ENCODE measurements around the gene QDPR. TPM values are rescaled to one million over a fixed set of nuclear protein-coding genes. Genes with fewer than 3 reads are reported as not detected.

Gene QDPR
- total and polyA plus RNA-seq, 8 donors: 0.45 to 90.4 (median 19.9) TPM

DNA sequence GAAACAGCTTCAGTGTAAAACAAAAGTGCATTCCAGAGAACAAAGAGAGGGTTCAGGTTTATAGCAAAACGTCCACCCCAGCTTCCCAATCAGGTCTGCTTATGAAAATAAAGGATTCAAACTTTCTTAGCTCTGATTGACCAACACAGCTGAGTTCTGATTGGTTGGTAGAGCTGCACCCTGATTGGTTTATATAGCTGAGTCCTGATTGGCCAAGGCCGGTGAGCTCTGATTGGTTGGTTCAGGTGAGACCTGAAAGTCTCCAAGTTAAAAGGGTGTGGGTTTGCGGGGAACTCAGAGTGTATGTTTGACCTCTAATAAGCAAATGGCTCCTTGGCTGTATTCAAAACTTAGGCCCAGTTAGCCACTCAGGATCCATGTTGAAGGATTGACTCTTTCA, 24.0 kb upstream of the QDPR start:
- Histone ChIP-seq H3K4me1 (no peaks in the 10 kb centered on the region), H3K27me3 (no peaks in the 10 kb centered on the region), H3K4me3 (no peak overlapping the region), H3K27ac (no peak overlapping the region), H3K9me3 (no peaks in the 10 kb centered on the region), H3K36me3 (no peaks in the 10 kb centered on the region)
- intact Hi-C loops (cut with DNase I; ENCODE audit: low total_unique reads): no loop called here
- TF ChIP-seq, protein P1, sequence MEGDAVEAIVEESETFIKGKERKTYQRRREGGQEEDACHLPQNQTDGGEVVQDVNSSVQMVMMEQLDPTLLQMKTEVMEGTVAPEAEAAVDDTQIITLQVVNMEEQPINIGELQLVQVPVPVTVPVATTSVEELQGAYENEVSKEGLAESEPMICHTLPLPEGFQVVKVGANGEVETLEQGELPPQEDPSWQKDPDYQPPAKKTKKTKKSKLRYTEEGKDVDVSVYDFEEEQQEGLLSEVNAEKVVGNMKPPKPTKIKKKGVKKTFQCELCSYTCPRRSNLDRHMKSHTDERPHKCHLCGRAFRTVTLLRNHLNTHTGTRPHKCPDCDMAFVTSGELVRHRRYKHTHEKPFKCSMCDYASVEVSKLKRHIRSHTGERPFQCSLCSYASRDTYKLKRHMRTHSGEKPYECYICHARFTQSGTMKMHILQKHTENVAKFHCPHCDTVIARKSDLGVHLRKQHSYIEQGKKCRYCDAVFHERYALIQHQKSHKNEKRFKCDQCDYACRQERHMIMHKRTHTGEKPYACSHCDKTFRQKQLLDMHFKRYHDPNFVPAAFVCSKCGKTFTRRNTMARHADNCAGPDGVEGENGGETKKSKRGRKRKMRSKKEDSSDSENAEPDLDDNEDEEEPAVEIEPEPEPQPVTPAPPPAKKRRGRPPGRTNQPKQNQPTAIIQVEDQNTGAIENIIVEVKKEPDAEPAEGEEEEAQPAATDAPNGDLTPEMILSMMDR (IDR thresholded peaks at IDR 0.05): no peak
- no peak for TF ChIP-seq POLR2A (IDR thresholded peaks at IDR 0.05)
- TF ChIP-seq POLR2AphosphoS5 (IDR thresholded peaks at IDR 0.05): no peak
- no peak for TF ChIP-seq EP300 (IDR thresholded peaks at IDR 0.05)
- 76 to 82% (median 78%) methylated on average over 3 of the region's 3 CpGs for WGBS, 5 donors
- no peak for DNase-seq

DNA sequence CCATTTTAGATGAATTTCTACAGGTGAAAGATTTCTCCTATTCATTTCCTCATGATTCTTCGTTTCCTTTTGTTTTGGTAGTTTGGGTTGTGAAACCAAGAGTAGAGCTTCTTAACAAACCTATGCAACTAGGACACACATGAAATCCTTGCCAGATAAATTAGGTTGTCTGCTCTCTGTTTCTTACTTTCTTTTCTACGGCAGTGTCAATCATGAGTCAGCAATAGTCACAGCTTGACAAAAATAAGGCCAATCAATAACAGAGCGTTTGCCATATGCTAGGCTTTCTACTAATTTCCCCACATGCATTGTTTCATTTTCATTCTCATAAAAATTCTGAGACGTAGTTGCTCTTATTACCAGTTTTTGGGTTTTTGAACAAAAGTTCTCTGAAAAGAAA, 23.4 kb upstream of the QDPR start:
- WGBS, 5 donors: 71 to 86% (median 81%) methylated on average over 4 of the region's 4 CpGs
- Histone ChIP-seq H3K4me1 (no peaks in the 10 kb centered on the region), H3K9me3 (no peaks in the 10 kb centered on the region), H3K27me3 (no peaks in the 10 kb centered on the region), H3K36me3 (no peaks in the 10 kb centered on the region), H3K27ac (no peak overlapping the region), H3K4me3 (no peak overlapping the region)
- TF ChIP-seq POLR2A (IDR thresholded peaks at IDR 0.05) (no peak), EP300 (IDR thresholded peaks at IDR 0.05) (no peak), POLR2AphosphoS5 (IDR thresholded peaks at IDR 0.05) (no peak)
- TF ChIP-seq, protein P1 (IDR thresholded peaks at IDR 0.05): no peak
- no peak for DNase-seq
- intact Hi-C loops (cut with DNase I; ENCODE audit: low total_unique reads): no loop called here

DNA sequence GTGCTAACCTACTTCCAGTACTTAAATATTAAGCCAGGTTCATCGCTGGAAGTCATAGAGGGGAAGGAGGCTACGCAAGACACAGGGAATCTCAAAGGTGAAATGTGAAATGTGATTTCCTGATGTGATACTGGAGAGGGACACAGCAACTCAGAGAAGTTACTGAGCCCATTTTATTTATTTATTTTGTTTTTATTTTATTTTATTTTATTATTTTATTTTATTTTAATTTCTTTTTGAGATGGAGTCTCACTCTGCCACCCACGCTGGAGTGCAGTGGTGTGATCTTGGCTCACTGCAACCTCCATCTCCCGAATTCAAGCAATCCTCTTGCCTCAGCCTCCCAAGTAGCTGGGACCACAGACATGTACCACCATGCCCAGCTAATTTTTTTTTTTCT, 22.8 kb upstream of the QDPR start:
- WGBS, 5 donors: 90 to 96% (median 95%) methylated on average over 4 of the region's 4 CpGs
- no peak for DNase-seq
- intact Hi-C loops (cut with DNase I; ENCODE audit: low total_unique reads): no loop called here
- Histone ChIP-seq H3K27me3 (no peaks in the 10 kb centered on the region), H3K36me3 (no peaks in the 10 kb centered on the region), H3K27ac (no peak overlapping the region), H3K4me1 (no peaks in the 10 kb centered on the region), H3K4me3 (no peak overlapping the region), H3K9me3 (no peaks in the 10 kb centered on the region)
- TF ChIP-seq, protein P1 (IDR thresholded peaks at IDR 0.05): no peak
- TF ChIP-seq POLR2AphosphoS5 (IDR thresholded peaks at IDR 0.05) (no peak), EP300 (IDR thresholded peaks at IDR 0.05) (no peak), POLR2A (IDR thresholded peaks at IDR 0.05) (no peak)

DNA sequence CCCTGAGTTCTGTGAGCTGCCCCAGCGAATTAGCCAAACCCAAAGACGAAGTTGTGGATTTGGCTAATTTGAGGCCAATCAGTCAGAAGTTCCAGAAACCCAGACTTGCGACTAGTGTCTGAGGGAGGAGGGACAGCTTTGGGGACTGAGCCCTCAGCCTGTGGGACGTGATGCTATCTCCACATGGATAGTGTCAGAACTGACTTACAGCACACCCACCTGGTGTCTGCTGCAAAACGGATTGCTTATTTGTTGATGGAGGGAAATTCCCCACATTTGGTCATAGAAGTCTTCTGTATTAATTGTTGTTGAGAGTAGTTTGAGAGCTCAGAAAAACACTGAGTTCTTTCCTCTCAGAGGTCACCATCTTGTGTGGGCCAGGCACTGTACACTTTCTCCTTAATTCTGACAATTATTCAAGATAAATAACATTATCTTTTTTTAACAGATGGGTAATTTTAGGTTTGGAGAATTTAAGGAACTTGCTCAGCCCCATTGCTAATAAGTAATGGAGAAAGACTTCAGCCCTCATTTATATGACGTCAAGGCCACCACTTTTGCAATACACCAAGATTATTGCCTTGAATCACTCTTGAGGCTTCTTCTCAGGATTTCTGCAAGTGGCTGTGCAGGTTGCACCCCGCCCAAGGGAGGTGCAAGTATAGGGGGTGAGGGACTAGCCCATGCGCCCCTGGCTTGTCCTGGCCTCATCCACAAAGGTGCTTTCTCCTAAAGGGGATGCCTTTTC, 19.8 kb upstream of the QDPR start:
- Histone ChIP-seq H3K4me3 (no peak overlapping the region), H3K36me3 (no peaks in the 10 kb centered on the region), H3K27ac (no peak overlapping the region), H3K27me3 (peaks cover 0 to 12% (median 0%) of the 10 kb centered on the region in 3 donors), H3K9me3 (no peaks in the 10 kb centered on the region), H3K4me1 (no peaks in the 10 kb centered on the region)
- 56 to 78% (median 69%) methylated on average over 7 to 8 of the region's 8 CpGs for WGBS, 5 donors
- TF ChIP-seq, protein P1 (IDR thresholded peaks at IDR 0.05): no peak
- TF ChIP-seq POLR2A (IDR thresholded peaks at IDR 0.05) (no peak), POLR2AphosphoS5 (IDR thresholded peaks at IDR 0.05) (no peak), EP300 (IDR thresholded peaks at IDR 0.05) (no peak)
- DNase-seq: no peak
- intact Hi-C loops (cut with DNase I; ENCODE audit: low total_unique reads): no loop called here

All from stomach (tissue), 9 donors.